SJSA1 (cell line): ENCODE measurements around the gene ENPP1. TPM values are rescaled to one million over a fixed set of nuclear protein-coding genes. Genes with fewer than 3 reads are reported as not detected.

Source experiments
- DNase-seq, 2 experiments: peaks; one replicate each; pipeline ENCODE4 v3.0.0-alpha.2; 2015 to 2020; ENCODE audit warnings: low spot score in 2 of 2, low read depth in 1 of 2
- H3K27ac ChIP-seq: fragments of 250-450 bp; sonication (Bioruptor Pico); 2 replicates; pipeline ENCODE4 v1.5.1; 2020; ENCODE audit warnings: mild to moderate bottlenecking, moderate library complexity
- H3K27me3 ChIP-seq: fragments of 250-450 bp; sonication (Bioruptor Pico); replicated peaks from 2 replicates; pipeline ENCODE4 v1.5.1; 2020; ENCODE audit warnings: mild to moderate bottlenecking, moderate library complexity
- H3K36me3 ChIP-seq: fragments of 250-450 bp; sonication (Bioruptor Pico); 2 replicates; pipeline ENCODE4 v1.5.1; 2020; ENCODE audit warnings: mild to moderate bottlenecking
- H3K4me1 ChIP-seq: fragments of 250-450 bp; sonication (Bioruptor Pico); replicated peaks from 2 replicates; pipeline ENCODE4 v1.6.1; 2021; ENCODE audit warnings: mild to moderate bottlenecking
- H3K4me3 ChIP-seq: fragments of 250-450 bp; sonication (Bioruptor Pico); 2 replicates; pipeline ENCODE4 v1.5.1; 2020; ENCODE audit warnings: mild to moderate bottlenecking
- H3K9me3 ChIP-seq: fragments of 250-450 bp; sonication (Bioruptor Pico); replicated peaks from 2 replicates; pipeline ENCODE4 v1.5.1; 2020; ENCODE audit warnings: mild to moderate bottlenecking
- total RNA-seq: library from RNA; depleted of rRNA; stranded (reverse); fragments of >200 nt; shearing (Covaris generic); gene quantifications from 2 replicates; pipeline ENCODE4 v1.2.3, GENCODE V29; 2014; rRNA removed

ENPP1 gene
- total RNA-seq = 21.5 and 24.5 TPM in 2 replicates

GRCh38 chr6:131807644-131808459 is at the start of gene ENPP1:
Gene ENPP1, plus strand, starts transcription at chr6:131808020. Its CDS starts 16 bp downstream, at chr6:131808036.
- Histone ChIP-seq H3K9me3 (no peaks in the 10 kb centered on the region), H3K27ac (peak within 1 kb of the TSS; percentile 48), H3K4me3 (peak within 1 kb of the TSS; percentile 90), H3K36me3 (peaks cover 3% of the 10 kb centered on the region), H3K27me3 (no peaks in the 10 kb centered on the region), H3K4me1 (peaks cover 16% of the 10 kb centered on the region)
- peak; percentile 71 to 90 for DNase-seq

DNA sequence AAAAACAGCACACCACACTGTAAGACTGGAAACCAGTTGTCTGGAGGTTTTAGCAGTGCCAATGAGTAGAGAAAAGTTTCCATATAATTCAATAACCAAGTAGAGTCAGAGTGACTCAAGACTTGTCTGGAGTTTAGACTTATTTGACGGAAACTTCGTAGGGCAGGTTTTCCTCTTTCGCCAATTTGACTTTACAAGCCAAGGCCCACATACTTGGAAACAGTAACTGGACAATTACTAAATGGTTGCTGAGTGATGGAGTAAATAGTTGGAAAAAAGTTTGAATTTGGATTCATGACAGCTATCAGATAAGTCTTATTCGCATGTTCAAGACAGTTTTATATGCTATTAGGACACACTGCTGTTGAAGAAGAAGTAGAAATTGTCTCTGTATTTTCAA is 48.9 kb upstream of the ENPP1 start:
- peaks cover 56% of the 10 kb centered on the region for H3K4me1 ChIP-seq
- H3K27me3 ChIP-seq = no peaks in the 10 kb centered on the region
- H3K4me3 ChIP-seq = no peak overlapping the region
- no peak for DNase-seq
- H3K36me3 ChIP-seq = no peaks in the 10 kb centered on the region
- no peak overlapping the region for H3K27ac ChIP-seq
- no peaks in the 10 kb centered on the region for H3K9me3 ChIP-seq

- DNase-seq = peak in 1 of 2 experiments; percentile 20
- H3K27ac ChIP-seq = no peak overlapping the region
- H3K36me3 ChIP-seq = no peaks in the 10 kb centered on the region
- no peaks in the 10 kb centered on the region for H3K9me3 ChIP-seq
- no peaks in the 10 kb centered on the region for H3K27me3 ChIP-seq
- no peak overlapping the region for H3K4me3 ChIP-seq
- H3K4me1 ChIP-seq = peaks cover 48% of the 10 kb centered on the region
Measured at GRCh38 chr6:131761060-131761761, 46.6 kb upstream of the ENPP1 start.

- Histone ChIP-seq H3K4me1 (peaks cover 45% of the 10 kb centered on the region), H3K27ac (no peak overlapping the region), H3K4me3 (no peak overlapping the region), H3K9me3 (no peaks in the 10 kb centered on the region), H3K27me3 (no peaks in the 10 kb centered on the region), H3K36me3 (no peaks in the 10 kb centered on the region)
- no peak for DNase-seq
Measured at GRCh38 chr6:131761762-131762067, 46.1 kb upstream of the ENPP1 start.

GRCh38 chr6:131762984-131763383 is 44.8 kb upstream of the ENPP1 start:
- Histone ChIP-seq H3K36me3 (no peaks in the 10 kb centered on the region), H3K4me1 (peaks cover 44% of the 10 kb centered on the region), H3K27ac (no peak overlapping the region), H3K4me3 (no peak overlapping the region), H3K9me3 (no peaks in the 10 kb centered on the region), H3K27me3 (no peaks in the 10 kb centered on the region)
- DNase-seq = no peak

- no peak for DNase-seq
- H3K36me3 ChIP-seq = no peaks in the 10 kb centered on the region
- no peak overlapping the region for H3K27ac ChIP-seq
- H3K27me3 ChIP-seq = no peaks in the 10 kb centered on the region
- peaks cover 44% of the 10 kb centered on the region for H3K4me1 ChIP-seq
- H3K9me3 ChIP-seq = no peaks in the 10 kb centered on the region
- H3K4me3 ChIP-seq = no peak overlapping the region
Measured at GRCh38 chr6:131763749-131764148, 44.1 kb upstream of the ENPP1 start.

DNA sequence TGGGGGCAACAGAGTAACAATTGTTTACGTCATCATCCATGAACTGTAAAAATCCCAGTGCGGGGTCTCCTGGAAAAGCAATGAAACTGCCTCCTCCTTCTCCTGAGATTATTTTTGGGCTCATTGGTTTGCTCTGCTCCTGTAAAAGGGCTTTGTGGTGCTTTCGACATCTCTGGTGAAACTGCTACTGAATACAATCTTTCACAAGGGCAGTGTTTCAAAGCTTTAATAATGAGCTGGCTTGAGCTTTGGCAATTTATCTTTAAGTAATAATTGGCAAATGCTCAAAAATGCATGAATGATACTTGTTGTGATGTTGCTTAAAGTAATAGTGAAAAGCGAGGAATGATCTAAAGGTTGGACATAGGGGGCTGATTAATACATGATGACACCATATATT is 43.5 kb upstream of the ENPP1 start:
- no peaks in the 10 kb centered on the region for H3K27me3 ChIP-seq
- no peaks in the 10 kb centered on the region for H3K9me3 ChIP-seq
- DNase-seq = no peak
- no peaks in the 10 kb centered on the region for H3K36me3 ChIP-seq
- no peak overlapping the region for H3K27ac ChIP-seq
- H3K4me3 ChIP-seq = no peak overlapping the region
- peaks cover 44% of the 10 kb centered on the region for H3K4me1 ChIP-seq

DNA sequence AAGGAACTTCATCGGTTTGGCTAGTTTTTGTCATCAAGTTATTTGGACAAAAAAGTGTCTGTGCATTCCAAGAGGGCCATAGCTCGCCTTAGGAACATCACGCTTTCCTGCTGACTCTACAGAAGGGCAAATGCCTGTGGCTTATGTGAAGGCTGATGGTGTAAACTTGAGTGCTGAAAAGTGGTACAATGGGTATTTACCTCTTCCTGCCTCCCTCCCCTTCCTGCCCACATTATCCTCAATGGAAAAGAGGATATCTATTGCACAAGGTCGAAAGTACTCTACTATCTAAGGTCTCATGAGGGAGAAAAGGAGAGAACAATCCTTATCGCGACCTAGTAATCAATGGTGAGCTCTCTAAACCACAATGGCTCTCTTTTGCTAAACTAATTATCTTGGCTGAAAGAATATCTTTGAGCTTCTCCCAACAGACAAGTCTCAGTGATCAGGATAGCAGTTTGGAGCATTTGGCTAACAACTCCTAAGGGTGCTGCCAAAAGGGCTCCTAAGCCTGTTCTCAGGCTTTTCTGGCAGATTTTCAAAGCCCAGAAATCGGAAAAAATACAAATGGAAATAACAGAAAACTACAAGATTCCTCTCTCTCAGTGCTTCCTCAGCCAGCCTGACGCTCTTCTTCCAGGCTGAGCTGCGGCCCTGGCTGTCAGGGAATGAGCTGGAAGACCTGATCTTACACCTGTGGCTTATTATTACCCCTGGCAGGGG is 42.6 kb upstream of the ENPP1 start:
- peak; percentile 74 to 75 for DNase-seq
- Histone ChIP-seq H3K27ac (0 out of 2 replicates have a peak overlapping the region, but pooled peaks have one; percentile 5), H3K4me1 (peaks cover 35% of the 10 kb centered on the region), H3K27me3 (no peaks in the 10 kb centered on the region), H3K9me3 (no peaks in the 10 kb centered on the region), H3K4me3 (no peak overlapping the region), H3K36me3 (no peaks in the 10 kb centered on the region)

DNA sequence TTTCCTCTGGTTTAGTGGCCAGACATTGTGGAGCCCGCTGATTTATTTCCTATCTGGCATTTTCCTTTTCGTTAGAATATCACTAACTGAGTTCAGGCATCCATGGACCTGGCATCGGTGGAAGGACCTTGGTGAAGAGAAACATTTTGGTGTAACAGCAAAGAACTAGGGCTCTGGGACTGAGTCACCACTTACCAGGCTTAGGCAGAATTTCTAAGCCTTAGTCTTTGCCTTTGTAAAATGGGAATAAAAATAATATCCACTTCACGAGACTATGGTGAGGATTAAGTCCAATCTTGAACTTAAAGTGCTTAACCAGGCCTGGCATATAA is 42.0 kb upstream of the ENPP1 start:
- Histone ChIP-seq H3K36me3 (no peaks in the 10 kb centered on the region), H3K4me1 (peaks cover 33% of the 10 kb centered on the region), H3K9me3 (no peaks in the 10 kb centered on the region), H3K27me3 (no peaks in the 10 kb centered on the region), H3K4me3 (no peak overlapping the region), H3K27ac (0 out of 2 replicates have a peak overlapping the region, but pooled peaks have one; percentile 5)
- DNase-seq = no peak

GRCh38 chr6:131766631-131767030 is 41.2 kb upstream of the ENPP1 start:
- Histone ChIP-seq H3K27ac (no peak overlapping the region), H3K4me1 (peaks cover 25% of the 10 kb centered on the region), H3K4me3 (no peak overlapping the region), H3K36me3 (no peaks in the 10 kb centered on the region), H3K27me3 (no peaks in the 10 kb centered on the region), H3K9me3 (no peaks in the 10 kb centered on the region)
- DNase-seq = no peak

GRCh38 chr6:131768964-131769363 is 38.9 kb upstream of the ENPP1 start:
- no peak overlapping the region for H3K4me3 ChIP-seq
- DNase-seq = no peak
- no peaks in the 10 kb centered on the region for H3K36me3 ChIP-seq
- no peak overlapping the region for H3K27ac ChIP-seq
- no peaks in the 10 kb centered on the region for H3K9me3 ChIP-seq
- H3K27me3 ChIP-seq = no peaks in the 10 kb centered on the region
- peaks cover 16% of the 10 kb centered on the region for H3K4me1 ChIP-seq

- H3K4me1 ChIP-seq = peaks cover 16% of the 10 kb centered on the region
Measured at GRCh38 chr6:131769385-131770141, 38.3 kb upstream of the ENPP1 start.

GRCh38 chr6:131770776-131771175 is 37.0 kb upstream of the ENPP1 start:
- H3K27ac ChIP-seq = no peak overlapping the region
- H3K4me1 ChIP-seq = peaks cover 5% of the 10 kb centered on the region
- H3K36me3 ChIP-seq = no peaks in the 10 kb centered on the region
- no peak overlapping the region for H3K4me3 ChIP-seq
- DNase-seq = no peak
- no peaks in the 10 kb centered on the region for H3K27me3 ChIP-seq
- H3K9me3 ChIP-seq = no peaks in the 10 kb centered on the region

More at GRCh38 chr6:131769385-131770141, 38.3 kb upstream of the ENPP1 start:
- Histone ChIP-seq H3K4me3 (no peak overlapping the region), H3K27ac (no peak overlapping the region), H3K27me3 (no peaks in the 10 kb centered on the region), H3K36me3 (no peaks in the 10 kb centered on the region), H3K9me3 (no peaks in the 10 kb centered on the region)
- DNase-seq = no peak
